Muscle layer of colon (tissue), 2 donors: Measurements from ENCODE around the gene SHLD1.

Source experiments
- H3K27ac ChIP-seq: one replicate; pipeline ENCODE4 v1.7.0; 2013; ENCODE audit warnings: low read depth, mild to moderate bottlenecking, low read length, moderate library complexity
- H3K27me3 ChIP-seq, 2 donors: one replicate each; pipeline ENCODE4 v1.7.0; 2013; ENCODE audit warnings: low read length in 2 of 2, mild to moderate bottlenecking in 2 of 2; ENCODE audit not compliant: insufficient read depth in 2 of 2, control insufficient read depth in 1 of 2
- H3K36me3 ChIP-seq: one replicate; pipeline ENCODE4 v1.7.0; 2013; ENCODE audit warnings: mild to moderate bottlenecking, low read length; ENCODE audit not compliant: insufficient read depth
- H3K4me1 ChIP-seq: one replicate; pipeline ENCODE4 v1.7.0; 2013; ENCODE audit warnings: mild to moderate bottlenecking, low read length; ENCODE audit not compliant: insufficient read depth
- H3K4me3 ChIP-seq, 2 donors: one replicate each; pipeline ENCODE4 v1.7.0; 2013; ENCODE audit warnings: low read length in 2 of 2, low read depth in 1 of 2, mild to moderate bottlenecking in 1 of 2, moderate library complexity in 1 of 2
- H3K9ac ChIP-seq: one replicate; pipeline ENCODE4 v1.7.0; 2013; ENCODE audit warnings: low read length
- H3K9me3 ChIP-seq: one replicate; pipeline ENCODE4 v1.7.0; 2013; ENCODE audit warnings: mild to moderate bottlenecking, low read length
- donor health status: abdominal sarcoma.
- donor health status: Adenocarcinoma of cecum.

SHLD1 gene

DNA sequence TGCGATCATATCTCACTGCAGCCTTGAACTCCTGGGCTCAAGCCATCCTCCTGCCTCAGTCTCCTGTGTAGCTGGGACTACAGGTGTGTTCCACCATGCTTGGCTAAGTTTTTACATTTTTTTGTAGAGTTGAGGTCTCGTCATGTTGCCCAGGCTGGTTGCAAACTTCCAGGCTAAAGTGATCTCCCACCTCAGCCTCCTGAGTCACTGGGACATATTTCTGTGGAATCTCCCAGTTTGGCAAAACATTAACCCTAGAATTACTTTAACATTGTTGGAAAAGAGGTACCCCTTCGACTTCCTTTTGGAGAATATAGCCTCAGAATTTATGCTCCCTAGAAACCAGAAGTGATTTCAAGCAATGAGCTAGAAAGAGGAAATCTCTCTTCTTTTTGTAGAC, 57.2 kb downstream of the SHLD1 start:
- Histone ChIP-seq H3K27ac (no peak overlapping the region), H3K27me3 (no peaks in the 10 kb centered on the region), H3K36me3 (no peaks in the 10 kb centered on the region), H3K9me3 (no peaks in the 10 kb centered on the region), H3K4me3 (no peak overlapping the region), H3K9ac (no peak overlapping the region), H3K4me1 (no peaks in the 10 kb centered on the region)

GRCh38 chr20:5808901-5809300, 58.7 kb downstream of the SHLD1 start:
- no peaks in the 10 kb centered on the region for H3K9me3 ChIP-seq
- H3K36me3 ChIP-seq: no peaks in the 10 kb centered on the region
- H3K9ac ChIP-seq: no peak overlapping the region
- no peak overlapping the region for H3K27ac ChIP-seq
- H3K4me1 ChIP-seq: no peaks in the 10 kb centered on the region
- H3K4me3 ChIP-seq: no peak overlapping the region
- H3K27me3 ChIP-seq: no peaks in the 10 kb centered on the region

- H3K27ac ChIP-seq: no peak overlapping the region
- no peak overlapping the region for H3K9ac ChIP-seq
- H3K4me1 ChIP-seq: no peaks in the 10 kb centered on the region
- no peaks in the 10 kb centered on the region for H3K9me3 ChIP-seq
- H3K36me3 ChIP-seq: no peaks in the 10 kb centered on the region
- H3K27me3 ChIP-seq: no peaks in the 10 kb centered on the region
- H3K4me3 ChIP-seq: no peak overlapping the region
These were observed 59.3 kb downstream of the SHLD1 start for GRCh38 chr20:5809495-5809894.

GRCh38 chr20:5810800-5811422, 60.7 kb downstream of the SHLD1 start:
- no peaks in the 10 kb centered on the region for H3K36me3 ChIP-seq
- H3K27me3 ChIP-seq: no peaks in the 10 kb centered on the region
- no peak overlapping the region for H3K9ac ChIP-seq
- H3K9me3 ChIP-seq: no peaks in the 10 kb centered on the region
- H3K27ac ChIP-seq: no peak overlapping the region
- H3K4me1 ChIP-seq: no peaks in the 10 kb centered on the region
- H3K4me3 ChIP-seq: no peak overlapping the region

GRCh38 chr20:5811746-5812145, 61.5 kb downstream of the SHLD1 start:
- Histone ChIP-seq H3K9me3 (no peaks in the 10 kb centered on the region), H3K9ac (no peak overlapping the region), H3K27me3 (no peaks in the 10 kb centered on the region), H3K4me3 (no peak overlapping the region), H3K4me1 (no peaks in the 10 kb centered on the region), H3K27ac (no peak overlapping the region), H3K36me3 (no peaks in the 10 kb centered on the region)

DNA sequence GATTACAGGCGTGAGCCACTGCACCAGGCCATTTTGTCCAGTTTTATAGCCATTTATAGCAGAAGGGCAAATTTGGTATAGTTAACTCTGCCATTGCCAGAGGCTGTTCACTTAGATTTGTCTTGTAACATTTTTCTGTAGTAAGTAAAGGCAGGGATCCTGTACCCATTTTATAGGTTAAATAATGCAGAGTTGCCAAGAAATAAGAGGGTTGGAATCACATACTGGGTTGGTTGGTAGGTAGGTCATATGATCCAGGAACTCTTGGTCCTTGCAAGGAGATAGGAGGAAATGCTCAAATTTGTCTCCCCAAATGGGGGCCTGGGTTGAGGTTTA, 68.1 kb downstream of the SHLD1 start:
- Histone ChIP-seq H3K9me3 (no peaks in the 10 kb centered on the region), H3K9ac (no peak overlapping the region), H3K27ac (no peak overlapping the region), H3K36me3 (no peaks in the 10 kb centered on the region), H3K4me3 (no peak overlapping the region), H3K4me1 (no peaks in the 10 kb centered on the region), H3K27me3 (no peaks in the 10 kb centered on the region)

GRCh38 chr20:5820738-5821137, 70.5 kb downstream of the SHLD1 start:
- no peaks in the 10 kb centered on the region for H3K36me3 ChIP-seq
- no peak overlapping the region for H3K4me3 ChIP-seq
- H3K27ac ChIP-seq: no peak overlapping the region
- H3K9ac ChIP-seq: no peak overlapping the region
- no peaks in the 10 kb centered on the region for H3K9me3 ChIP-seq
- H3K27me3 ChIP-seq: no peaks in the 10 kb centered on the region
- no peaks in the 10 kb centered on the region for H3K4me1 ChIP-seq

GRCh38 chr20:5821627-5822215, 71.5 kb downstream of the SHLD1 start:
- Histone ChIP-seq H3K36me3 (no peaks in the 10 kb centered on the region), H3K9me3 (no peaks in the 10 kb centered on the region), H3K4me3 (no peak overlapping the region), H3K4me1 (no peaks in the 10 kb centered on the region), H3K27ac (no peak overlapping the region), H3K9ac (no peak overlapping the region), H3K27me3 (no peaks in the 10 kb centered on the region)

- H3K9ac ChIP-seq: no peak overlapping the region
- H3K27ac ChIP-seq: no peak overlapping the region
- no peak overlapping the region for H3K4me3 ChIP-seq
- no peaks in the 10 kb centered on the region for H3K9me3 ChIP-seq
- H3K36me3 ChIP-seq: no peaks in the 10 kb centered on the region
- H3K27me3 ChIP-seq: no peaks in the 10 kb centered on the region
- H3K4me1 ChIP-seq: no peaks in the 10 kb centered on the region
These were observed 72.4 kb downstream of the SHLD1 start for GRCh38 chr20:5822569-5822968.

GRCh38 chr20:5825130-5825719, 75.0 kb downstream of the SHLD1 start:
- no peaks in the 10 kb centered on the region for H3K4me1 ChIP-seq
- H3K9me3 ChIP-seq: no peaks in the 10 kb centered on the region
- no peak overlapping the region for H3K9ac ChIP-seq
- H3K4me3 ChIP-seq: no peak overlapping the region
- H3K36me3 ChIP-seq: no peaks in the 10 kb centered on the region
- no peaks in the 10 kb centered on the region for H3K27me3 ChIP-seq
- H3K27ac ChIP-seq: no peak overlapping the region

- H3K9ac ChIP-seq: no peak overlapping the region
- H3K36me3 ChIP-seq: no peaks in the 10 kb centered on the region
- H3K27me3 ChIP-seq: no peaks in the 10 kb centered on the region
- H3K4me1 ChIP-seq: no peaks in the 10 kb centered on the region
- no peak overlapping the region for H3K27ac ChIP-seq
- no peaks in the 10 kb centered on the region for H3K9me3 ChIP-seq
- H3K4me3 ChIP-seq: no peak overlapping the region
These were observed 77.1 kb downstream of the SHLD1 start for GRCh38 chr20:5827098-5827853.
